ENCODE data around the gene EHMT1. TPM values are rescaled to one million over a fixed set of nuclear protein-coding genes. Genes with fewer than 3 reads are reported as not detected.

Gene EHMT1
- polyA plus RNA-seq, 3 donors, result 10.1 to 46.5 (median 15.0) TPM

DNA sequence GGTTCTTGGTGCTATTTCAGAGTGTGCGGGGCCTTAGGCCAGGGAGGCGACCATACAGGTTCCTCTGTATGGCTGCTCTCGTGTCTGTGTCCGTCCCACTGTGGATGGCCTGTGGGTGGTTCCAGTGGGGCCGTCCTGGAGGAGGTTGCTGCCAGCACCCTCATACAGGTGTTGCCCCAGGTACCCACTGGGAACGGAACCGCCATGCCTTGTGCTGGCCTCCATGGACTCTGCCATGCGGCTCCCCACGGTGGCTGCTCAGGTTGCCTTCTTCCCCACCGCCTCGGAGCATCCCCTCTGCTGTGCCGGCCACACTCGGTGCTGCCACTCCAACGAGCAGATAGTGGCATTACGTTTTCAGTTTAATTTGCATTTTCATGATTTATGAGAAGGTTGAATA lies 129.5 kb downstream of the EHMT1 start:
- Mint-ChIP-seq H3K4me1 (peaks cover 7% of the 10 kb centered on the region), H3K36me3 (peaks cover 82 to 89% of the 10 kb centered on the region in 2 donors), H3K4me3 (no peak overlapping the region), H3K27me3 (ENCODE audit: low read depth in 3 of 3) (no peaks in the 10 kb centered on the region), H3K27ac (no peak overlapping the region), H3K9me3 (peaks cover 0 to 13% (median 3%) of the 10 kb centered on the region in 7 donors)
- H4K20me1 ChIP-seq (ENCODE audit: insufficient read depth, low read length), result peaks cover 13% of the 10 kb centered on the region
- no peak for DNase-seq
- peaks cover 79 to 95% of the 10 kb centered on the region in 2 donors for H3K36me3 ChIP-seq (replicated peaks in 1 of 2; ENCODE audit: control insufficient read depth in 1 of 2, insufficient read depth in 2 of 2, low read length in 2 of 2)
- no peak overlapping the region for H3K4me3 ChIP-seq (replicated peaks in 1 of 3; ENCODE audit: low read depth in 2 of 3, low read length in 3 of 3)
- no peak overlapping the region for H3K4me2 ChIP-seq (replicated peaks; ENCODE audit: extremely low read depth, low read length, poor library complexity, severe bottlenecking)
- H3K9ac ChIP-seq (ENCODE audit: insufficient read depth, low read length, poor library complexity, severe bottlenecking), result no peak overlapping the region
- intact Hi-C loops (cut with micrococcal nuclease), result no loop called here
- TF ChIP-seq, protein P1, sequence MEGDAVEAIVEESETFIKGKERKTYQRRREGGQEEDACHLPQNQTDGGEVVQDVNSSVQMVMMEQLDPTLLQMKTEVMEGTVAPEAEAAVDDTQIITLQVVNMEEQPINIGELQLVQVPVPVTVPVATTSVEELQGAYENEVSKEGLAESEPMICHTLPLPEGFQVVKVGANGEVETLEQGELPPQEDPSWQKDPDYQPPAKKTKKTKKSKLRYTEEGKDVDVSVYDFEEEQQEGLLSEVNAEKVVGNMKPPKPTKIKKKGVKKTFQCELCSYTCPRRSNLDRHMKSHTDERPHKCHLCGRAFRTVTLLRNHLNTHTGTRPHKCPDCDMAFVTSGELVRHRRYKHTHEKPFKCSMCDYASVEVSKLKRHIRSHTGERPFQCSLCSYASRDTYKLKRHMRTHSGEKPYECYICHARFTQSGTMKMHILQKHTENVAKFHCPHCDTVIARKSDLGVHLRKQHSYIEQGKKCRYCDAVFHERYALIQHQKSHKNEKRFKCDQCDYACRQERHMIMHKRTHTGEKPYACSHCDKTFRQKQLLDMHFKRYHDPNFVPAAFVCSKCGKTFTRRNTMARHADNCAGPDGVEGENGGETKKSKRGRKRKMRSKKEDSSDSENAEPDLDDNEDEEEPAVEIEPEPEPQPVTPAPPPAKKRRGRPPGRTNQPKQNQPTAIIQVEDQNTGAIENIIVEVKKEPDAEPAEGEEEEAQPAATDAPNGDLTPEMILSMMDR (IDR thresholded peaks at IDR 0.05), result no peak
- H3K27ac ChIP-seq (ENCODE audit: low read depth in 1 of 2, low read length in 2 of 2), result no peak overlapping the region
- peaks cover 0 to 7% of the 10 kb centered on the region in 2 donors for H3K4me1 ChIP-seq (ENCODE audit: control insufficient read depth in 1 of 2, insufficient read depth in 2 of 2, low read length in 2 of 2)
- no peaks in the 10 kb centered on the region for H3K79me2 ChIP-seq (ENCODE audit: insufficient read depth, low read length)
- 100% methylated on average over 7 of the region's 15 CpGs for WGBS (ENCODE audit: insufficient coverage)
- H3K27me3 ChIP-seq (ENCODE audit: control insufficient read depth in 2 of 2, insufficient read depth in 2 of 2, low read length in 2 of 2), result no peaks in the 10 kb centered on the region
- H2AFZ ChIP-seq (ENCODE audit: insufficient read depth, low read depth, low read length, poor library complexity, severe bottlenecking), result no peak overlapping the region
- peaks cover 0 to 4% of the 10 kb centered on the region in 2 donors for H3K9me3 ChIP-seq (replicated peaks in 1 of 2; ENCODE audit: control insufficient read depth in 1 of 2, insufficient read depth in 1 of 2, low read length in 2 of 2)

DNA sequence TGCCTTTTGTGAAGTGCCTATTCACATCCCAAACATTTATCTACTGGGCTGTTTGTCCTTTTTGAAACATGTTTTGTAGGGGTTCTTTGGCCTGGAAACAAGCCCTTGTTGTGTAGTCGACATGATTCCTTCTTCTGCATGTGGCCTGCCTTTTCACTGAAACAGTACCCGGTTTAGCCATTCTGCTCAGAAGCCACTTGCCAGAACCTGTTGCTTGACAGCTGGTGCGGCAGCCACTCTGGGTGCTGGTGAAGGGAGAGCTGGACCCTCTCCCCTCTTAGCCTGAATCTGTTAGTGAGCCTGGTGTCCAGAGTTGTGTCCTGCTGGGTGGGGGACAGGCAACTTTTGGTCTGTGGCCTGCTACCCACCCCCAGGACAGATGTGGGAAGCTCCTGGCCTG lies 129.9 kb downstream of the EHMT1 start:
- Histone ChIP-seq H4K20me1 (ENCODE audit: insufficient read depth, low read length) (peaks cover 13% of the 10 kb centered on the region), H3K9ac (ENCODE audit: insufficient read depth, low read length, poor library complexity, severe bottlenecking) (no peak overlapping the region), H2AFZ (ENCODE audit: insufficient read depth, low read depth, low read length, poor library complexity, severe bottlenecking) (no peak overlapping the region), H3K4me2 (replicated peaks; ENCODE audit: extremely low read depth, low read length, poor library complexity, severe bottlenecking) (no peak overlapping the region), H3K27ac (ENCODE audit: low read depth in 1 of 2, low read length in 2 of 2) (no peak overlapping the region), H3K36me3 (replicated peaks in 1 of 2; ENCODE audit: control insufficient read depth in 1 of 2, insufficient read depth in 2 of 2, low read length in 2 of 2) (peaks cover 79 to 95% of the 10 kb centered on the region in 2 donors), H3K4me1 (ENCODE audit: control insufficient read depth in 1 of 2, insufficient read depth in 2 of 2, low read length in 2 of 2) (peaks cover 0 to 7% of the 10 kb centered on the region in 2 donors), H3K79me2 (ENCODE audit: insufficient read depth, low read length) (no peaks in the 10 kb centered on the region), H3K27me3 (ENCODE audit: control insufficient read depth in 2 of 2, insufficient read depth in 2 of 2, low read length in 2 of 2) (no peaks in the 10 kb centered on the region), H3K4me3 (replicated peaks in 1 of 3; ENCODE audit: low read depth in 2 of 3, low read length in 3 of 3) (no peak overlapping the region), H3K9me3 (replicated peaks in 1 of 2; ENCODE audit: control insufficient read depth in 1 of 2, insufficient read depth in 1 of 2, low read length in 2 of 2) (peaks cover 0 to 6% of the 10 kb centered on the region in 2 donors)
- Mint-ChIP-seq H3K27ac (peak overlapping the region in 1 of 7 donors; percentile 30), H3K36me3 (peaks cover 81 to 89% of the 10 kb centered on the region in 2 donors), H3K27me3 (ENCODE audit: low read depth in 3 of 3) (no peaks in the 10 kb centered on the region), H3K4me3 (no peak overlapping the region), H3K9me3 (peaks cover 0 to 13% (median 4%) of the 10 kb centered on the region in 7 donors), H3K4me1 (peaks cover 7% of the 10 kb centered on the region)
- no peak for DNase-seq
- 93% methylated on average over 2 of the region's 3 CpGs for WGBS (ENCODE audit: insufficient coverage)
- TF ChIP-seq, protein P1 (IDR thresholded peaks at IDR 0.05), result no peak
- intact Hi-C loops (cut with micrococcal nuclease), result no loop called here
